Right kidney (tissue), 1 donor: ENCODE data around the gene GRID1.
"Not testable (repeated sequence)": the region's sequence is repeated elsewhere in the genome, so short reads cannot be mapped to it uniquely, and the experiment has no call there.

Source experiments
- DNase-seq: peaks from one replicate; pipeline ENCODE4 v3.0.0-alpha.2; 2016

The GRID1 gene

GRCh38 chr10:86187499-86188239, 178.9 kb downstream of the GRID1 start:
- DNase-seq, result no peak

- no peak for DNase-seq
These were observed 180.0 kb downstream of the GRID1 start for GRCh38 chr10:86186633-86187032.

DNA sequence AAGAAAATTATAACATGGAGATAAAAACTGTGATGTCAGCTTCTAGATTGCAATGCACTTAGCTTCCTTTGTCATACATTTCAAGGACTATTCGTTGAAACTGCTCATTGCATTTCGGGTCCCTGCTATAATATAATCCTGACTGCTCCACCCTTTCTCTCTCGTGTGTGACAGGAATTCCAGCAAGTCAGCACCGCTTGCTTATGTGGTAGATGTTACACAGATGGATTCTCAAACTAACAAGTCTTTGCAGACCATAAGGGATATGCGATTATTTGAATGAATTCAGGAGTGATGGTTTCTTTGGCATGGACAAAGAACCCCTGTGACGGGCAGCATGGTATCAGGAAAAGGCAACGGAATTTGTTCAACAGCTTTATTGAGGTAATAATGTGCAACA, 184.0 kb downstream of the GRID1 start:
- no peak for DNase-seq

DNA sequence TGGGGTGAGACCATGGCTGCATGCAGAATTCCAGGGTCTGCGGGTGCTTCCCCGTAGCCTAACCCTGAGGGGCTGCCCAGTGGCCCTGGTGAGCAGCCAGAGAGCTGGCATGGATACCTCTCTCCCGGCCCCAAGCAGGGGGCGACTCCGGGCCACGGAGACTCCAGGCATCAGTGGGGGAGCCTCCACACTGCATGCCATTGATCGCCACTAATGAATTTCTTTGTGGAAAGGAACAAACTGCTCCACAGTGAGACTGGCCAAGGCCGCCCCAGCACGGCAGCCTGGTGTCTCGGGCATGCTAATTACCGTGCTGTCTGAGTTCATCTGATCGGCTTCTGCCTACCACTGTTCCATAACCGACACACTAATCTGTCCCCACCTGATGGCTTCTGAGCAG, 184.4 kb downstream of the GRID1 start:
- no peak for DNase-seq

- DNase-seq, result no peak
These were observed 185.7 kb downstream of the GRID1 start for GRCh38 chr10:86180861-86181260.

DNA sequence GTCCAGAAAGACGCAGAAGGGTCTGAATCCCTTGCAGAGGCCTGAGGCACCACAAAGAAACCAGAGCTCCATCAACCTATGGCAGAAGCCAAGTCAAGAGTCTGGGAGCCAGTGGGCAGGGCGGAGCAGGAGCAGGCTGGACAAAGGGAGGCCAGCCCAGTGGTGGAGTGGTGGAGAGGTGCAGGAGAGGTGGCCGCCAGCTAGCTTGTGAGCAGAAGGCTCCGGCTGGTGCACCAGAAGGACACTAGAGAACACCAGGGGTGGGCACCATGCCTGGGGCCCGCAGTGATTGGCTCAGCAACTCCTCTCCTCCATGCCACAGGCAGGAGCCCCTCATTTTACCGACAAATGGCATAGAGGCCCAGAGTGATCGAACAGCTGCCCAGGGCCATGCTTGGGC, 186.6 kb downstream of the GRID1 start:
- DNase-seq, result no peak

DNA sequence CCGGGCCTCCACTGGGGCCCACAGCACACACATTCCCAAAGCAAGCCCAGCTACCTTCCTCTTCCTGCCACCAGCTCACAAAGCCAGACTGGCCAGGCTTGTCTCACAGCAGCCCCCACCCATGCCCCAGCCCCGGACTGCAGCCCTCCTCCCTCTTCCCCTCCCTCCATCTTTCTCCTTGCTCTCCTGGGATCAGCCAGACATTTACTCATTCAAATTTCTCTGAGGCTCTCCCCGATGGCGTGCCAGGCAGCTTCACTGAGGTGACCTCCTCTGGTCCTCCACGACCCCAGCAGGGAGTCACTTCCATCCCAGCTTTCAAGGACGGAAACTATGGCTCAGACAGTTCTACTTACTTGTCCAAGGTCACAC, 187.5 kb downstream of the GRID1 start:
- DNase-seq, result no peak

- no peak for DNase-seq
These were observed 188.0 kb downstream of the GRID1 start for GRCh38 chr10:86178401-86179152.

DNA sequence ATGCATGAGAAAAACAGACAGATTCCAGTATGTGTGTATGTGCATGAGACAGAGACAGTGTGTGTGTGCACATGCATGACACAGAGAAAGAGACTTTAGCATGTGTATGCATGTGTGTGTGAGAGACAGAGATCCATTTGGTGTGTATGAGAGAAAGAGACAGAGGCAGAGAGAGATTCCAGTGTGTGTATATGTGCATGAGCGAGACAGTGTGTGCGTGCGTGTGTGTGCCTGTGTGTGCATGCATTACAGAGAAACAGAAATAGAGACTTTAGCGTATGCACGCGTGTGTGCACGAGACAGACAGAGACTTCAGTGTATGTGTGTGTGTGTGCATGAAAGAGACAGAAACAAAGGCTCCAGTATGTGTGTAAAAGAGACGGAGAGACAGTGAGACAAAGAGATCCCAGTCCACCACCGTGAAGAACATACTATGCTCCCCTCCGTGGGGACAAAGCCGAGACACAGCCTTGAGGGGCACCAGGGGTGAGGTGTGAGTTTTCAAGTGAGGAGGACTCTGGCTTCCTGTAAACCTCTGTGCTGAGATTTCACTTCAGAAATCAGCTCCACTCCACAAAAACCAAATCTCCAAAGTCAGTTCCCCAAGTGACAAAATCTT, 188.9 kb downstream of the GRID1 start:
- no peak for DNase-seq

DNA sequence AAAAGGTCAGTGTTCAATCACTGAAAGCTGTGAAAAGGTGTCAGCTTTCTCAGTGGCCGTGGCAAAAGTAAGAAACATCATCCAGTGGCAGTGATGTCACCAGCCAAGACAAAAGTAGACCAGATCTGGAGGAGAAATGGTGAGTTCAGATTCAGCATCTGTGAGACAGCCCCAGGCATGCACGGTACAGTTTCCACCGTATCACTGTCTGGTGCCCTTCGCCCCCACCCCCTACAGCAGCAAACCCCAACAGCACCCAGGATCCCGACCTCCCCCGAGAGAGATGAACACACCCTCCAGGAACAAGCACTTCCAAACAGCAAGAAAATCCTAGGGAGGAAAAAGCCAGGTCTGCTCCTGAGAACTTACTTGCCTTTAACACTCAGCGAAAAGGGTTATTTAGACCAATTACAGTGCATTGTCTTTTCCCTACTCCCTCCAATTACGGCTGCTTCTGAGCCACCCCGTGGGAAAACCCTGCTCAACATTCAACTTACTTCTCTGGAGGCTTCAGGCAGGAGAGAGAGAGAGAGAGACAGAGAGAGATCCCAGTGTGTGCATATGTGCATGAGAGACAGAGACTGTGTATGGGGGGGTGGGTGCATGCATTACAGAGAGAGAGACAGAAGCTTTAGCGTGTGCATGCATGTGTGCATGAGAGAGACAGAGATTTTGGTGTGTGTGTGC, 189.6 kb downstream of the GRID1 start:
- no peak for DNase-seq

DNA sequence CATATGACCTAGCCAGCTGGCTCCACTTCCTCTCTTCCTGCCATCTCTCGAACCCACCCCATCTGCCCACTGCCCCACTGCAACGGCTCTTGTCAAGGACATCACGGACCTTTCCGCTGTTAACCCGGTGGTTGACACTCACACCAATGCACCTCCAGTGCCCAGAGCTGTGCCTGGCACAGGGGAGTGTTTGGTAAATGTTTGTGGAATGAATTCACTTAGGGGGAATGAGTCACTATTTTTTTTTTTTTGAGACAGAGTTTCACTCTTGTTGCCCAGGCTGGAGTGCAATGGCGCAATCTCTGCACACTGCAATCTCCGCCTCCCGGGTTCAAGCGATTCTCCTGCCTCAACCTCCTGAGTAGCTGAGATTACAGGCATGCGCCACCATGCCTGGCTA, 191.1 kb downstream of the GRID1 start:
- not testable (repeated sequence) for DNase-seq

GRCh38 chr10:86172301-86172700, 194.3 kb downstream of the GRID1 start:
- DNase-seq, result no peak

DNA sequence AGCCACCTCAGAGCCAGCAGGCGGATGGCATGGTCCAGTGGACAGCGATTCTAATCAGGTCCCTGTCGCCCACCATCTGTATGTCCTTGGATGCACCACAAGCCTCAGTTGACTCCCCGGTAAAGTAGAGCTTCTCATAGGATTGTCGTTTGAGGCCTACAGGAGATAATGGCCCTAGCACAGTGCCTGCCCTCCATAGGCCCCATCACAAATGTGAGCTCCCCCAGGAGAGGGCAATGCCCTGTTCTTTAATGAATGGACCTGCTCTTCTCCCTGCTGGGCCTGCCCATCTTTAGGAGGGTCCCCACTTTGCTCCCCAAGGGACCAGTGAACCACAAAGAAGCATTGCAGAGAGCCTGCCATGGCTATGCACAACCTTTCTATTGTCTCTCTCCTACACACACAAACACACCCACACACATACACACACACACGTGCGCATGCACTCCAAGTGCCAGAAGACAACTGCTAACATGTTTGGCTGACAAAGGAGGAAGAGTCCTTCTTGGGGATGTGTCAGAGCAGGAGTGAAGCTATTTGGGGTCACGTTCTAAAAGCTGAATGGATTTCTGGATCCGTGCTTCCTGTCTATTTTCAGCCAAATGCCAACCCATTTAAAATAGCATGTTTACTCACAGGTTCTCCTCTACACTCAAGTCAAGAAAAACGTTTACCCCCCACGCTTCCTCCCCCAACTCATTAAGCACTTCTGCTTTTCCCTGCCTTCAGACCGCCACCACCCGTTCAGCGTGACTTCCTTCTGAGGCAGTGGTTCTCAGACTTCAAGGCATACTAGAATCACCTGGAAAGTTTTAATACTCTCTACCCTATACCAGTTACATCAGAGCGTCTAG, 196.1 kb downstream of the GRID1 start:
- no peak for DNase-seq

GRCh38 chr10:86169506-86170254, 196.9 kb downstream of the GRID1 start:
- DNase-seq, result no peak

- DNase-seq, result no peak
These were observed 197.5 kb downstream of the GRID1 start for GRCh38 chr10:86169066-86169465.

DNA sequence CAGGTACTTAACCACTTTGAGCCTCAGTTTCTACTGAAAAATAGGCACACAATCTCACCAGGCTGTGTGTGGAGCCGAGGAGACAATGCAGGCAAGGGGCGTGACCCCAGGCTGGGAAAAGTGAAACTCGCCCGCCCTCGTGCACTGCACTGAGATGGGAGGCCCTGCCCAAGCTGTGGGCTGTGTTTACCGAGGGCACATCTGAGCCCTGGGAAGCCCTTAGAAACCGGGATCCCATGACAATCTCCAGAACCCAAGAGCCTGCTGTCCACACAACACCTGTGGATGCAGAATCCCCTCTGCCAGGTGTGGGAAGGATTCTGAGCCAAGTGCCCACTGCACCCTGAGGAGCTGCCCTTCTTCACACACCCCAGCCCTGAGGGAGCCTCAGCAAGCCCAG, 198.3 kb downstream of the GRID1 start:
- DNase-seq, result no peak

- DNase-seq, result no peak
These were observed 198.8 kb downstream of the GRID1 start for GRCh38 chr10:86167762-86168128.

- DNase-seq, result no peak
These were observed 199.4 kb downstream of the GRID1 start for GRCh38 chr10:86167121-86167761.

- DNase-seq, result no peak
These were observed 200.9 kb downstream of the GRID1 start for GRCh38 chr10:86165666-86166065.

GRCh38 chr10:86164960-86165630, 201.5 kb downstream of the GRID1 start:
- no peak for DNase-seq
